BJ (cell line): ENCODE data around the gene KIF25. TPM values are rescaled to one million over a fixed set of nuclear protein-coding genes. Genes with fewer than 3 reads are reported as not detected.

Experiments used
- CTCF ChIA-PET: fragments of 350-600 bp; formaldehyde crosslinking; extraction: SDS; loops from one replicate; lab custom pipeline; 2021; ENCODE audit warnings: antibody characterized with exemption, inconsistent platforms; lab: Yijun Ruan, JAX
- POLR2A ChIA-PET: fragments of 300-600 bp; sonication (Branson Sonifier 250); formaldehyde crosslinking; extraction: SDS; loops from one replicate; lab custom pipeline; 2021; ENCODE audit warnings: antibody characterized with exemption; lab: Charles Lee
- DNase-seq: peaks from one replicate; pipeline ENCODE4 v3.0.0-alpha.2; 2011; ENCODE audit warnings: low read depth
- H3K27me3 ChIP-seq: 2 replicates; pipeline ENCODE4 v1.6.0; 2011; ENCODE audit warnings: low read length; ENCODE audit not compliant: control insufficient read depth, insufficient read depth
- H3K36me3 ChIP-seq: 2 replicates; pipeline ENCODE4 v1.5.1; 2011; ENCODE audit warnings: low read length; ENCODE audit not compliant: control insufficient read depth, insufficient read depth
- H3K4me3 ChIP-seq: 2 replicates; pipeline ENCODE4 v1.5.1; 2011; ENCODE audit warnings: low read depth, mild to moderate bottlenecking, control low read depth, low read length
- CTCF ChIP-seq: IDR thresholded peaks from 2 replicates; pipeline ENCODE4 v1.5.1; 2011; ENCODE audit warnings: low read depth, mild to moderate bottlenecking, control low read depth, inconsistent platforms, low read length, moderate library complexity; ENCODE audit not compliant: insufficient read depth
- polyA plus RNA-seq: library from polyadenylated mRNA; depleted of rRNA; stranded (reverse); fragments of >200 nt; gene quantifications from 2 replicates; pipeline ENCODE4 v1.2.3, GENCODE V29; 2011

The KIF25 gene
- polyA plus RNA-seq, 1 experiment, result not detected

GRCh38 chr6:168037242-168037641 is 39.8 kb downstream of the KIF25 start:
- POLR2A ChIA-PET, result no interaction called here
- CTCF ChIA-PET, result no interaction called here
- Histone ChIP-seq H3K27me3 (no peaks in the 10 kb centered on the region), H3K4me3 (no peak overlapping the region), H3K36me3 (no peaks in the 10 kb centered on the region)
- no peak for TF ChIP-seq CTCF
- no peak for DNase-seq

- Histone ChIP-seq H3K36me3 (no peaks in the 10 kb centered on the region), H3K4me3 (no peak overlapping the region), H3K27me3 (no peaks in the 10 kb centered on the region)
- no peak for TF ChIP-seq CTCF
- CTCF ChIA-PET, result no interaction called here
- no peak for DNase-seq
- POLR2A ChIA-PET, result no interaction called here
Observed at GRCh38 chr6:168037856-168038255, 40.4 kb downstream of the KIF25 start.

DNA sequence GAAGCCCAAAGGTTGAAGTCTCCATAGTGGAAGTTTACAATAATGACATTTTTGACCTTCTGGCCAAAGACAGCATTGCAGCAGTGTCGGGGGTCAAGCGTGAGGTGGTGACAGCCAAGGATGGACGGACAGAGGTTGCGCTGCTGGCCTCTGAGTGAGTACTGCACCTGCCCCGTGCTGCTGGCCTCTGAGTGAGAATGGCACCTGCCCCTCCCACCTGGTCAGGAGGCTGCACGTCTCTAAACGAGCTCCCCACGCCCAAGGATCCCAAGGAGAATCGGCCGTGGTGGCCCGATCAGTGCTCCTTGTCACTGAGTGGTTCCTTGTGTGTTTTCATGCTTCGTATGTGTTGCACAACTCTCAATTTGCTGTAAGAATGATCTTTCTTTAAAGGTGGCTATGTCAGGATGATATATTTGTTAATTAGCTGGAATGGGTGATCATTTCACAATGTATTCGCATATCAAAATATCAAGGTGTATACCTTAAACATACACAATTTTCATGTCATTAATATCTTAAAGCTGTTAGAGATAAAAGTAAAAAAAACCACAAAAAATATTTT is 41.2 kb downstream of the KIF25 start:
- no peak overlapping the region for H3K4me3 ChIP-seq
- CTCF ChIA-PET, result no interaction called here
- POLR2A ChIA-PET, result interaction anchor here (0.5 kb wide), 1 partner anchor 122 kb away, joined by 4 read pairs; no protein-coding TSS in a partner anchor
- DNase-seq, result no peak
- no peak for TF ChIP-seq CTCF
- H3K27me3 ChIP-seq, result no peaks in the 10 kb centered on the region
- no peaks in the 10 kb centered on the region for H3K36me3 ChIP-seq

DNA sequence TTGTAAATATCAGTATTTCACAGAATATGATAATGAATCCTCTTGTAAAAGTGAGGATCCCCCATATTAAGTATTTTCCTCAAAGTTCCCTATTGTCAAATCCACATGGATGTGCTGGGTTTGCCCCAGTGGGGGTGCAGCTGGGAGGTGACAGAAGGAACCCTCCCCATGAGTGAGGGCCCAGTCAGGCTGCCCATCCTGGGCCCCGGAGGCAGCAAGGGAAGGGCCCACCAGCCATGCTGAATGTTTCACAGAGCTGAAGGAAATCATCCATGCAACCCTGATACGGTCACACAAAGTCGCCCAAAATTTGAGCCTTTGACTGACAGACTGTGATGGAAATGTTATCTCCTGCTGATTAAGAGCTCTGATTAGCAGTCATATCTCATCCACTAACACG is 41.8 kb downstream of the KIF25 start:
- DNase-seq, result no peak
- TF ChIP-seq CTCF, result no peak
- no peaks in the 10 kb centered on the region for H3K36me3 ChIP-seq
- ChIA-PET CTCF (no interaction called here), POLR2A (interaction anchor here (0.5 kb wide), 1 partner anchor 123 kb away, joined by 4 read pairs; no protein-coding TSS in a partner anchor)
- no peak overlapping the region for H3K4me3 ChIP-seq
- no peaks in the 10 kb centered on the region for H3K27me3 ChIP-seq

DNA sequence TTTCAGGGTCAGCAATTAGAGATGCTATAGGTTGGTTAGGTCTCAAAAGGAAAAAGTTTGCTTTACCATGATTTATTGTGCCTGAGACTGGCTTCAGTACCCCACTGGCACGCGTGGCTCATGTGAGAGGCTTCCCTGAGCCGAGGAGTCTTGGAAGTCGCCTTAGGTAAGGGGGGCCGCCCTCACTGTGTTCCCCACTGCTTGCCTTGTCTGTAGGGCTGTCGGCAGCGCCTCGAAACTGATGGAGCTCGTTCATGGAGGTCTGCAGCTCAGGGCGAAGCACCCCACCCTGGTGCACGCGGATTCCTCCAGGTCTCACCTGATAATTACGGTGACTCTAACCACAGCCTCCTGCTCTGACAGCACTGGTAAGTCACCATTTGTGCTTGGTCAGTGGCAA is 42.4 kb downstream of the KIF25 start:
- ChIA-PET CTCF (no interaction called here), POLR2A (no interaction called here)
- H3K36me3 ChIP-seq, result no peaks in the 10 kb centered on the region
- no peak overlapping the region for H3K4me3 ChIP-seq
- H3K27me3 ChIP-seq, result no peaks in the 10 kb centered on the region
- no peak for DNase-seq
- no peak for TF ChIP-seq CTCF
